ENCODE results near the gene RASAL2. TPM values are rescaled to one million over a fixed set of nuclear protein-coding genes. Genes with fewer than 3 reads are reported as not detected.
"Not testable (repeated sequence)": the region's sequence is repeated elsewhere in the genome, so short reads cannot be mapped to it uniquely, and the experiment has no call there.

RASAL2 gene
- total RNA-seq, 2 donors from 2014 or later: 9.9 to 20.4 TPM

GRCh38 chr1:178342745-178343144, 248.8 kb downstream of the RASAL2 start:
- Histone ChIP-seq H3K9me3 (no peaks in the 10 kb centered on the region), H3K27me3 (no peaks in the 10 kb centered on the region), H3K27ac (peak overlapping the region in 3 of 4 donors; percentile 1 to 75 (median 18)), H3K36me3 (replicated peaks in 1 of 2; ENCODE audit: insufficient read depth in 1 of 2, low read depth in 2 of 2) (no peaks in the 10 kb centered on the region), H3K4me3 (no peak overlapping the region), H3K4me1 (peaks cover 15% of the 10 kb centered on the region)
- ATAC-seq (no peak), DNase-seq (no peak)
- WGBS, 2 donors: 56 to 75% methylated on average over 2 of the region's 2 CpGs
- no peak for TF ChIP-seq POLR2A (IDR thresholded peaks at IDR 0.05)
- TF ChIP-seq CTCF (IDR thresholded peaks at IDR 0.05): no peak
- intact Hi-C loops (cut with DNase I): no loop called here

- intact Hi-C loops (cut with DNase I): no loop called here
- Histone ChIP-seq H3K36me3 (replicated peaks in 1 of 2; ENCODE audit: insufficient read depth in 1 of 2, low read depth in 2 of 2) (no peaks in the 10 kb centered on the region), H3K27me3 (no peaks in the 10 kb centered on the region), H3K27ac (peak overlapping the region in 3 of 4 donors; percentile 58 to 75 (median 68)), H3K4me3 (no peak overlapping the region), H3K9me3 (no peaks in the 10 kb centered on the region), H3K4me1 (peaks cover 15% of the 10 kb centered on the region)
- peak in 1 of 4 donors; percentile 17 for DNase-seq
- peak; percentile 13 to 63 (median 50) for TF ChIP-seq CTCF (IDR thresholded peaks at IDR 0.05)
- no peak for TF ChIP-seq POLR2A (IDR thresholded peaks at IDR 0.05)
- 16 to 22% methylated on average over 5 of the region's 5 CpGs for WGBS, 2 donors
- ATAC-seq: peak; percentile 61
Observed at GRCh38 chr1:178344513-178345091, 250.7 kb downstream of the RASAL2 start.

- no peaks in the 10 kb centered on the region for H3K36me3 ChIP-seq (replicated peaks in 1 of 2; ENCODE audit: insufficient read depth in 1 of 2, low read depth in 2 of 2)
- H3K27me3 ChIP-seq: no peaks in the 10 kb centered on the region
- intact Hi-C loops (cut with DNase I): no loop called here
- DNase-seq (no peak), ATAC-seq (no peak)
- no peaks in the 10 kb centered on the region for H3K9me3 ChIP-seq
- 59 to 60% methylated on average over 4 of the region's 4 CpGs for WGBS, 2 donors
- H3K27ac ChIP-seq: peak overlapping the region in 3 of 4 donors; percentile 58 to 75 (median 68)
- H3K4me1 ChIP-seq: peaks cover 19% of the 10 kb centered on the region
- TF ChIP-seq POLR2A (IDR thresholded peaks at IDR 0.05) (no peak), CTCF (IDR thresholded peaks at IDR 0.05) (no peak)
- H3K4me3 ChIP-seq: no peak overlapping the region
Observed at GRCh38 chr1:178345238-178345637, 251.3 kb downstream of the RASAL2 start.

GRCh38 chr1:178345807-178346206, 251.9 kb downstream of the RASAL2 start:
- Histone ChIP-seq H3K36me3 (replicated peaks in 1 of 2; ENCODE audit: insufficient read depth in 1 of 2, low read depth in 2 of 2) (no peaks in the 10 kb centered on the region), H3K4me1 (peaks cover 25% of the 10 kb centered on the region), H3K27ac (peak overlapping the region in 3 of 4 donors; percentile 58 to 75 (median 68)), H3K4me3 (no peak overlapping the region), H3K27me3 (no peaks in the 10 kb centered on the region), H3K9me3 (no peaks in the 10 kb centered on the region)
- intact Hi-C loops (cut with DNase I): no loop called here
- ATAC-seq (no peak), DNase-seq (no peak)
- TF ChIP-seq CTCF (IDR thresholded peaks at IDR 0.05) (no peak), POLR2A (IDR thresholded peaks at IDR 0.05) (no peak)
- WGBS, 2 donors: 33 to 37% methylated on average over 1 of the region's 1 CpG

- H3K27me3 ChIP-seq: no peaks in the 10 kb centered on the region
- intact Hi-C loops (cut with DNase I): no loop called here
- peaks cover 0 to 8% (median 0%) of the 10 kb centered on the region in 3 donors for H3K9me3 ChIP-seq
- H3K27ac ChIP-seq: no peak overlapping the region
- no peak for ATAC-seq
- no peaks in the 10 kb centered on the region for H3K36me3 ChIP-seq (replicated peaks in 1 of 2; ENCODE audit: insufficient read depth in 1 of 2, low read depth in 2 of 2)
- TF ChIP-seq POLR2A (IDR thresholded peaks at IDR 0.05) (no peak), CTCF (IDR thresholded peaks at IDR 0.05) (no peak)
- no peak for DNase-seq
- 53% methylated on average over 3 of the region's 3 CpGs for WGBS, 2 donors
- H3K4me1 ChIP-seq: peaks cover 19% of the 10 kb centered on the region
- no peak overlapping the region for H3K4me3 ChIP-seq
Observed at GRCh38 chr1:178349801-178350200, 255.9 kb downstream of the RASAL2 start.

GRCh38 chr1:178351911-178352310, 258.0 kb downstream of the RASAL2 start:
- H3K4me3 ChIP-seq; H3K27ac ChIP-seq; H3K27me3 ChIP-seq; H3K9me3 ChIP-seq; DNase-seq; intact Hi-C loops (cut with DNase I); H3K36me3 ChIP-seq (replicated peaks in 1 of 2; ENCODE audit: insufficient read depth in 1 of 2, low read depth in 2 of 2); ATAC-seq: not testable (repeated sequence)
- 80 to 93% methylated on average over 1 of the region's 1 CpG for WGBS, 2 donors
- H3K4me1 ChIP-seq: peaks cover 12% of the 10 kb centered on the region
